Measurements from ENCODE around the gene PTGER1.

- TF ChIP-seq, protein P1, sequence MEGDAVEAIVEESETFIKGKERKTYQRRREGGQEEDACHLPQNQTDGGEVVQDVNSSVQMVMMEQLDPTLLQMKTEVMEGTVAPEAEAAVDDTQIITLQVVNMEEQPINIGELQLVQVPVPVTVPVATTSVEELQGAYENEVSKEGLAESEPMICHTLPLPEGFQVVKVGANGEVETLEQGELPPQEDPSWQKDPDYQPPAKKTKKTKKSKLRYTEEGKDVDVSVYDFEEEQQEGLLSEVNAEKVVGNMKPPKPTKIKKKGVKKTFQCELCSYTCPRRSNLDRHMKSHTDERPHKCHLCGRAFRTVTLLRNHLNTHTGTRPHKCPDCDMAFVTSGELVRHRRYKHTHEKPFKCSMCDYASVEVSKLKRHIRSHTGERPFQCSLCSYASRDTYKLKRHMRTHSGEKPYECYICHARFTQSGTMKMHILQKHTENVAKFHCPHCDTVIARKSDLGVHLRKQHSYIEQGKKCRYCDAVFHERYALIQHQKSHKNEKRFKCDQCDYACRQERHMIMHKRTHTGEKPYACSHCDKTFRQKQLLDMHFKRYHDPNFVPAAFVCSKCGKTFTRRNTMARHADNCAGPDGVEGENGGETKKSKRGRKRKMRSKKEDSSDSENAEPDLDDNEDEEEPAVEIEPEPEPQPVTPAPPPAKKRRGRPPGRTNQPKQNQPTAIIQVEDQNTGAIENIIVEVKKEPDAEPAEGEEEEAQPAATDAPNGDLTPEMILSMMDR (conservative IDR thresholded peaks at IDR 0.05; ENCODE audit: low read depth in 2 of 2): no peak
- TF ChIP-seq POLR2AphosphoS5 (IDR thresholded peaks at IDR 0.05; ENCODE audit: low read depth) (no peak), ETS1 (IDR thresholded peaks at IDR 0.05) (no peak)
Measured at GRCh38 chr19:14450168-14450874, 24.8 kb downstream of the PTGER1 start.

Measured in GM23338 (cell line).